ENCODE measurements around the gene GRK1. TPM values are rescaled to one million over a fixed set of nuclear protein-coding genes. Genes with fewer than 3 reads are reported as not detected.

The GRK1 gene
- polyA plus RNA-seq, 1 donor: 0.16 TPM

- H3K27me3 ChIP-seq (ENCODE audit: control insufficient read depth, insufficient read depth, low read length): peaks cover 42% of the 10 kb centered on the region
- H3K9me3 ChIP-seq (ENCODE audit: control insufficient read depth, low read depth, low read length): no peaks in the 10 kb centered on the region
- WGBS (ENCODE audit: insufficient coverage, low lambda C conversion rate): no CpG with 5 or more reads among the region's 11 CpGs
- H3K36me3 ChIP-seq (ENCODE audit: control insufficient read depth, insufficient read depth, low read length): no peaks in the 10 kb centered on the region
- H3K4me1 ChIP-seq (ENCODE audit: control insufficient read depth, insufficient read depth, low read length): peaks cover 5% of the 10 kb centered on the region
- DNase-seq: no peak
- H3K4me3 ChIP-seq (ENCODE audit: low read length): no peak overlapping the region
- H3K27ac ChIP-seq (ENCODE audit: low read length): no peak overlapping the region
Observed at GRCh38 chr13:113762538-113762937, 95.5 kb downstream of the GRK1 start.

- no peak overlapping the region for H3K27ac ChIP-seq (ENCODE audit: low read length)
- 70% methylated on average over 2 of the region's 13 CpGs for WGBS (ENCODE audit: insufficient coverage, low lambda C conversion rate)
- H3K9me3 ChIP-seq (ENCODE audit: control insufficient read depth, low read depth, low read length): peaks cover under 1% of the 10 kb centered on the region
- peaks cover 40% of the 10 kb centered on the region for H3K27me3 ChIP-seq (ENCODE audit: control insufficient read depth, insufficient read depth, low read length)
- no peaks in the 10 kb centered on the region for H3K36me3 ChIP-seq (ENCODE audit: control insufficient read depth, insufficient read depth, low read length)
- DNase-seq: no peak
- H3K4me1 ChIP-seq (ENCODE audit: control insufficient read depth, insufficient read depth, low read length): peaks cover 5% of the 10 kb centered on the region
- no peak overlapping the region for H3K4me3 ChIP-seq (ENCODE audit: low read length)
Observed at GRCh38 chr13:113763254-113763653, 96.2 kb downstream of the GRK1 start.

- no peak overlapping the region for H3K27ac ChIP-seq (ENCODE audit: low read length)
- WGBS (ENCODE audit: insufficient coverage, low lambda C conversion rate): no CpG with 5 or more reads among the region's 25 CpGs
- peaks cover 33% of the 10 kb centered on the region for H3K27me3 ChIP-seq (ENCODE audit: control insufficient read depth, insufficient read depth, low read length)
Observed at GRCh38 chr13:113763961-113764792, 97.2 kb downstream of the GRK1 start.

GRCh38 chr13:113764793-113765563 is 98.0 kb downstream of the GRK1 start:
- peaks cover 2% of the 10 kb centered on the region for H3K9me3 ChIP-seq (ENCODE audit: control insufficient read depth, low read depth, low read length)
- H3K36me3 ChIP-seq (ENCODE audit: control insufficient read depth, insufficient read depth, low read length): no peaks in the 10 kb centered on the region
- no peak overlapping the region for H3K27ac ChIP-seq (ENCODE audit: low read length)
- H3K4me1 ChIP-seq (ENCODE audit: control insufficient read depth, insufficient read depth, low read length): no peaks in the 10 kb centered on the region
- H3K4me3 ChIP-seq (ENCODE audit: low read length): no peak overlapping the region
- WGBS (ENCODE audit: insufficient coverage, low lambda C conversion rate): no CpG with 5 or more reads among the region's 19 CpGs
- no peak for DNase-seq
- H3K27me3 ChIP-seq (ENCODE audit: control insufficient read depth, insufficient read depth, low read length): peaks cover 25% of the 10 kb centered on the region

More at GRCh38 chr13:113763961-113764792, 97.2 kb downstream of the GRK1 start:
- Histone ChIP-seq H3K4me1 (ENCODE audit: control insufficient read depth, insufficient read depth, low read length) (peaks cover 5% of the 10 kb centered on the region), H3K36me3 (ENCODE audit: control insufficient read depth, insufficient read depth, low read length) (no peaks in the 10 kb centered on the region), H3K9me3 (ENCODE audit: control insufficient read depth, low read depth, low read length) (peaks cover 2% of the 10 kb centered on the region), H3K4me3 (ENCODE audit: low read length) (no peak overlapping the region)
- no peak for DNase-seq

- H3K27ac ChIP-seq (ENCODE audit: low read length): no peak overlapping the region
- WGBS (ENCODE audit: insufficient coverage, low lambda C conversion rate): 20% methylated on average over 1 of the region's 4 CpGs
- peaks cover 21% of the 10 kb centered on the region for H3K27me3 ChIP-seq (ENCODE audit: control insufficient read depth, insufficient read depth, low read length)
- no peaks in the 10 kb centered on the region for H3K4me1 ChIP-seq (ENCODE audit: control insufficient read depth, insufficient read depth, low read length)
- no peak overlapping the region for H3K4me3 ChIP-seq (ENCODE audit: low read length)
- peaks cover 2% of the 10 kb centered on the region for H3K9me3 ChIP-seq (ENCODE audit: control insufficient read depth, low read depth, low read length)
- DNase-seq: no peak
- H3K36me3 ChIP-seq (ENCODE audit: control insufficient read depth, insufficient read depth, low read length): no peaks in the 10 kb centered on the region
Observed at GRCh38 chr13:113765564-113765910, 98.5 kb downstream of the GRK1 start.

- Histone ChIP-seq H3K4me1 (ENCODE audit: control insufficient read depth, insufficient read depth, low read length) (no peaks in the 10 kb centered on the region), H3K36me3 (ENCODE audit: control insufficient read depth, insufficient read depth, low read length) (no peaks in the 10 kb centered on the region), H3K9me3 (ENCODE audit: control insufficient read depth, low read depth, low read length) (peaks cover 2% of the 10 kb centered on the region), H3K4me3 (ENCODE audit: low read length) (no peak overlapping the region), H3K27me3 (ENCODE audit: control insufficient read depth, insufficient read depth, low read length) (peaks cover 14% of the 10 kb centered on the region), H3K27ac (ENCODE audit: low read length) (no peak overlapping the region)
- WGBS (ENCODE audit: insufficient coverage, low lambda C conversion rate): no CpG with 5 or more reads among the region's 30 CpGs
- DNase-seq: no peak
Observed at GRCh38 chr13:113766035-113766800, 99.2 kb downstream of the GRK1 start.

GRCh38 chr13:113767366-113767765 is 100.3 kb downstream of the GRK1 start:
- Histone ChIP-seq H3K4me3 (ENCODE audit: low read length) (no peak overlapping the region), H3K4me1 (ENCODE audit: control insufficient read depth, insufficient read depth, low read length) (no peaks in the 10 kb centered on the region), H3K27me3 (ENCODE audit: control insufficient read depth, insufficient read depth, low read length) (peaks cover 6% of the 10 kb centered on the region), H3K36me3 (ENCODE audit: control insufficient read depth, insufficient read depth, low read length) (no peaks in the 10 kb centered on the region), H3K9me3 (ENCODE audit: control insufficient read depth, low read depth, low read length) (peaks cover 2% of the 10 kb centered on the region), H3K27ac (ENCODE audit: low read length) (no peak overlapping the region)
- no CpG with 5 or more reads among the region's 2 CpGs for WGBS (ENCODE audit: insufficient coverage, low lambda C conversion rate)
- DNase-seq: no peak

- Histone ChIP-seq H3K27me3 (ENCODE audit: control insufficient read depth, insufficient read depth, low read length) (no peaks in the 10 kb centered on the region), H3K27ac (ENCODE audit: low read length) (no peak overlapping the region), H3K9me3 (ENCODE audit: control insufficient read depth, low read depth, low read length) (peaks cover 2% of the 10 kb centered on the region), H3K4me3 (ENCODE audit: low read length) (no peak overlapping the region), H3K36me3 (ENCODE audit: control insufficient read depth, insufficient read depth, low read length) (no peaks in the 10 kb centered on the region), H3K4me1 (ENCODE audit: control insufficient read depth, insufficient read depth, low read length) (no peaks in the 10 kb centered on the region)
- WGBS (ENCODE audit: insufficient coverage, low lambda C conversion rate): no CpG with 5 or more reads among the region's 28 CpGs
- no peak for DNase-seq
Observed at GRCh38 chr13:113768018-113768905, 101.2 kb downstream of the GRK1 start.

- Histone ChIP-seq H3K36me3 (ENCODE audit: control insufficient read depth, insufficient read depth, low read length) (no peaks in the 10 kb centered on the region), H3K27ac (ENCODE audit: low read length) (no peak overlapping the region), H3K9me3 (ENCODE audit: control insufficient read depth, low read depth, low read length) (peaks cover 2% of the 10 kb centered on the region), H3K4me1 (ENCODE audit: control insufficient read depth, insufficient read depth, low read length) (no peaks in the 10 kb centered on the region), H3K4me3 (ENCODE audit: low read length) (no peak overlapping the region), H3K27me3 (ENCODE audit: control insufficient read depth, insufficient read depth, low read length) (no peaks in the 10 kb centered on the region)
- no peak for DNase-seq
- WGBS (ENCODE audit: insufficient coverage, low lambda C conversion rate): no CpG with 5 or more reads among the region's 5 CpGs
Observed at GRCh38 chr13:113769106-113769505, 102.1 kb downstream of the GRK1 start.
